Loucy (cell line): Measurements from ENCODE around the gene SPDEF.

Experiments
- H2AFZ ChIP-seq: fragments of 200-600 bp; sonication (generic); 2 replicates; pipeline ENCODE4 v1.6.0; 2016; ENCODE audit warnings: antibody characterized with exemption, mild to moderate bottlenecking, low read length, moderate library complexity
- H3F3A ChIP-seq: fragments of 200-600 bp; 2 replicates; pipeline ENCODE4 v1.6.0; 2016; ENCODE audit warnings: antibody characterized with exemption, low read depth, mild to moderate bottlenecking
- H3K27me3 ChIP-seq: fragments of 200-600 bp; sonication (generic); 2 replicates; pipeline ENCODE4 v1.6.1; 2014; ENCODE audit warnings: low read length, mild to moderate bottlenecking; ENCODE audit not compliant: insufficient read depth, poor library complexity, severe bottlenecking
- H3K36me3 ChIP-seq: fragments of 200-600 bp; sonication (generic); 2 replicates; pipeline ENCODE4 v1.6.1; 2016; ENCODE audit warnings: low read length; ENCODE audit not compliant: insufficient read depth
- H3K4me1 ChIP-seq: fragments of 200-600 bp; sonication (generic); 2 replicates; pipeline ENCODE4 v1.5.1; 2014; ENCODE audit warnings: low read length, mild to moderate bottlenecking; ENCODE audit not compliant: insufficient read depth, poor library complexity, severe bottlenecking
- H3K4me2 ChIP-seq: fragments of 200-600 bp; sonication (generic); 2 replicates; pipeline ENCODE4 v1.6.0; 2014; ENCODE audit warnings: antibody characterized with exemption, low read length, low read depth, mild to moderate bottlenecking; ENCODE audit not compliant: poor library complexity, severe bottlenecking
- H3K4me3 ChIP-seq: fragments of 200-600 bp; sonication (generic); 2 replicates; pipeline ENCODE4 v1.5.1; 2014; ENCODE audit warnings: low read length, mild to moderate bottlenecking, mixed read lengths; ENCODE audit not compliant: poor library complexity, severe bottlenecking
- H3K79me2 ChIP-seq: fragments of 200-600 bp; sonication (generic); 2 replicates; pipeline ENCODE4 v1.6.1; 2014; ENCODE audit warnings: low read length; ENCODE audit not compliant: insufficient read depth
- H3K9ac ChIP-seq: fragments of 200-600 bp; sonication (generic); 2 replicates; pipeline ENCODE4 v1.6.0; 2014; ENCODE audit warnings: mild to moderate bottlenecking, low read depth, low read length, moderate library complexity; ENCODE audit not compliant: poor library complexity, severe bottlenecking
- H3K9me2 ChIP-seq: fragments of 200-600 bp; sonication (generic); replicated peaks from 2 replicates; pipeline ENCODE4 v1.6.1; 2016; ENCODE audit warnings: low read depth, low read length, mixed read lengths
- H3K9me3 ChIP-seq: fragments of 200-600 bp; sonication (generic); 2 replicates; pipeline ENCODE4 v1.6.1; 2014; ENCODE audit warnings: mild to moderate bottlenecking, antibody characterized with exemption, low read length, low read depth; ENCODE audit not compliant: insufficient read depth
- H4K20me1 ChIP-seq: fragments of 200-600 bp; sonication (generic); 2 replicates; pipeline ENCODE4 v1.6.0; 2014; ENCODE audit warnings: antibody characterized with exemption, low read length, mild to moderate bottlenecking; ENCODE audit not compliant: insufficient read depth, poor library complexity, severe bottlenecking
- CTCF ChIP-seq: fragments of 200-600 bp; sonication (generic); conservative IDR thresholded peaks from 2 replicates; pipeline ENCODE4 v1.5.1; 2014; ENCODE audit warnings: mild to moderate bottlenecking, antibody characterized with exemption, low read length
- EZH2phosphoT487 ChIP-seq: fragments of 200-600 bp; IDR thresholded peaks from 2 replicates; pipeline ENCODE4 v1.6.1; 2018; ENCODE audit warnings: antibody characterized with exemption, mild to moderate bottlenecking, moderate library complexity, borderline replicate concordance

The SPDEF gene

GRCh38 chr6:34553146-34553545 lies 3.0 kb downstream of the SPDEF start:
- no peak overlapping the region for H2AFZ ChIP-seq
- H3K36me3 ChIP-seq, result no peaks in the 10 kb centered on the region
- H3K9ac ChIP-seq, result no peak overlapping the region
- H3K4me1 ChIP-seq, result peaks cover 5% of the 10 kb centered on the region
- no peaks in the 10 kb centered on the region for H3K9me3 ChIP-seq
- H3K4me2 ChIP-seq, result no peak overlapping the region
- no peaks in the 10 kb centered on the region for H3K9me2 ChIP-seq
- no peak overlapping the region for H3K4me3 ChIP-seq
- H3K27me3 ChIP-seq, result no peaks in the 10 kb centered on the region
- H4K20me1 ChIP-seq, result no peaks in the 10 kb centered on the region
- TF ChIP-seq CTCF (no peak), EZH2phosphoT487 (no peak)
- no peaks in the 10 kb centered on the region for H3F3A ChIP-seq
- no peaks in the 10 kb centered on the region for H3K79me2 ChIP-seq

DNA sequence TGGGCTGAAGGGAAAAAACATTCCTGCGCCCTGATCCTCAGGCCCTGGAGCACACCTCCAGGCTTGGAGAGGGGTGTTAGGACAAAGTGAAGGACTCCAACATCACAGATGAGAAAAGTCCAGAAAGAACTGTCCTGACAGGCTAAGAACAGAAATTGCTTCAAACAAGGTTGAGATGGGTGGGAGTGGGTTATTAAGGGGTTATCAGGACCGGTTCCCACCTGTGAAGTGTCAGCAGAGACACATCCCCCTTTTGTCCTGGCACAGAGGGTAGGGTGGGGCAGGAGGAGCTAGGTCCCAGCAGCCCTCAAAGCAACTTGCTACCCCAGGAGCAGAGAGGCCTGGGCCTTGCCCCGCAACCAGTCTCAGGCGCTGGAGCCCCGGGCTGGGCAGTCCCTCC lies 3.5 kb downstream of the SPDEF start:
- Histone ChIP-seq H2AFZ (no peak overlapping the region), H3K27me3 (no peaks in the 10 kb centered on the region), H3K79me2 (no peaks in the 10 kb centered on the region), H3K9ac (no peak overlapping the region), H3K4me3 (no peak overlapping the region), H3K36me3 (no peaks in the 10 kb centered on the region), H3K9me2 (no peaks in the 10 kb centered on the region), H3K9me3 (no peaks in the 10 kb centered on the region), H4K20me1 (no peaks in the 10 kb centered on the region), H3F3A (no peaks in the 10 kb centered on the region), H3K4me1 (peaks cover 5% of the 10 kb centered on the region), H3K4me2 (no peak overlapping the region)
- no peak for TF ChIP-seq EZH2phosphoT487
- TF ChIP-seq CTCF, result no peak

DNA sequence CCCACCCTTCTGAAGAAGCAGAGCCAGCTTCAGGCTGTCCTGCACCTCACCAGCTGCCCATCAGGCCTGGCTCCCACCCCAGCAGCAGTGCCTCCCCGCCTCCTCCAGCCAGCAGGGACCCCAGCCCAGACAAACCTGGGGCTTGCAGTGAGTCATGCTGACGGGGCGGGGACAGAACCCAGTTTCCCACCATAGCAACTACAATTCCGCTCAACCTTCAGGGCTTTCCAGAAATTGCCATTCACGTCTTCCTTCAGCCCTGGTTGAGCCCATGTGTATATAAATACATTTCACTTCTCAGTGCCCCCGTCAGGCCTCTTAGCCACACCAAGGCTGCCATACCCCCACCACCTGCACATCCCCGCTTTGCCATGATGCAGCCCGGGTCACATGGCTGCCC lies 4.4 kb downstream of the SPDEF start:
- Histone ChIP-seq H3K27me3 (no peaks in the 10 kb centered on the region), H3K9ac (no peak overlapping the region), H3K36me3 (no peaks in the 10 kb centered on the region), H3K79me2 (no peaks in the 10 kb centered on the region), H3K4me3 (no peak overlapping the region), H3F3A (no peaks in the 10 kb centered on the region), H4K20me1 (no peaks in the 10 kb centered on the region), H3K9me2 (no peaks in the 10 kb centered on the region), H3K4me2 (no peak overlapping the region), H3K4me1 (peaks cover 5% of the 10 kb centered on the region), H3K9me3 (no peaks in the 10 kb centered on the region), H2AFZ (no peak overlapping the region)
- no peak for TF ChIP-seq EZH2phosphoT487
- no peak for TF ChIP-seq CTCF
